ENCODE data around the gene ZP3. TPM values are rescaled to one million over a fixed set of nuclear protein-coding genes. Genes with fewer than 3 reads are reported as not detected.
"Not testable (repeated sequence)": the region's sequence is repeated elsewhere in the genome, so short reads cannot be mapped to it uniquely, and the experiment has no call there.

ZP3 gene
- total RNA-seq, 4 donors from 2014 or later = 3.8 to 30.4 (median 8.6) TPM

DNA sequence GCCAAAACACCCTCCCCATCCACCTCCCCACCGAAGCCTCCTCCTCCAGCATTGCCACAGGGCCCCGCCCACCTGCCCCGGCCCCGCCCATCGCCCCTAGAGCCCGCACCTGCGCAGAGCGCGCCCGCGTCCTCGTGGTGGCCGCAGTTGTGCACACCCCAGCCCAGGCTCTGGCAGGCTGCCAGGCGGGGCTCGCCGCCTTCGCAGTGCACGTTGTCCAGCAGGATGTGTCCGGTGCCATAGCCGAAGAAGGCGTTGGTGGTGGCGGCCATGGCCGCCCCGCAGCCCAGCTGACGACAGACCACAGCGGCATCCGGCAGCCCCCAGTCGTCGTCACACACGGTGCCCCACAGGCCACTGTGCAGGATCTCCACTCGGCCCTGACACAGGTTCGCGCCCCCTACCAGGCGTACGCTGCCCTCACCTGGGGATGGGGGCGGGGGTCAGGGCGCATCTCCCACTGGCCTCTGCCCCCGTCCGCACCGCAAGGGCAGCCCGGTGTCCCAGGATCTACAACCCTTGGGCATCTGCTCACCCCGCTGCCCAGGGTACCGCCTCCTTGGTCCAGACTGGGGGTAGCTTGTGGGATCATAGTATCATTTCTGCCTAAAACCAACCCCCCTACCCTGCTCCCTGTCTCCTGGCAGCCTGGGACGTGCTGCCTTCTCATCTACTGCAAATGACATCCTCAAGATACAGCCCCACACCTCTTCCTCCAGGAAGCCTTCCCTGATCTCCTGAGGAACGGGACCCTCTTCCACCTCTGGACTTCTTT, 27.2 kb upstream of the ZP3 start:
- WGBS = 41% methylated on average over 31 of the region's 45 CpGs
- H3K27ac ChIP-seq = no peak overlapping the region

DNA sequence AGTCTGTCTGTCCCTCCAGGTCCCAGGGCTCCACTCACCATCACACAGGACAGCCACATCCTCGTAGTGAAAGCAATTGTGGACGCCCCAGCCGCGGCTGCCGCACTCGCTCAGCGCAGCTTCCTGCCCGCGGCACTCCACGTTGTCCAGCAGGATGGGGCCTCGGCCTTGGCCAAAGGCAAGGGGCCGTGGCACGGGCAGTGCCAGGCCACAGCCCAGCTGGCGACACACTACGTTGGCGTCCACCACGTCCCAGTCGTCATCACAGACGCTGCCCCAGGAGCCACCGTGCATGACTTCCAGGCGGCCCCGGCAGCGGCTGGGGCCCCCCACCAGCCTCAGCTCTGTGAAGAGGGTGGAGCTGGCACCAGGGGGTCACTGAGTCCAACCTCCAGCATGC, 24.5 kb upstream of the ZP3 start:
- Histone ChIP-seq H3K36me3 (no peaks in the 10 kb centered on the region), H3K4me1 (peaks cover 12% of the 10 kb centered on the region), H3K27me3 (no peaks in the 10 kb centered on the region), H3K27ac (no peak overlapping the region), H3K9me3 (no peaks in the 10 kb centered on the region), H3K4me3 (no peak overlapping the region)
- WGBS = 97% methylated on average over 20 of the region's 23 CpGs
- TF ChIP-seq POLR2A (IDR thresholded peaks at IDR 0.05) (no peak), POLR2AphosphoS5 (IDR thresholded peaks at IDR 0.05) (no peak), EP300 (IDR thresholded peaks at IDR 0.05) (no peak)
- TF ChIP-seq, protein P1, sequence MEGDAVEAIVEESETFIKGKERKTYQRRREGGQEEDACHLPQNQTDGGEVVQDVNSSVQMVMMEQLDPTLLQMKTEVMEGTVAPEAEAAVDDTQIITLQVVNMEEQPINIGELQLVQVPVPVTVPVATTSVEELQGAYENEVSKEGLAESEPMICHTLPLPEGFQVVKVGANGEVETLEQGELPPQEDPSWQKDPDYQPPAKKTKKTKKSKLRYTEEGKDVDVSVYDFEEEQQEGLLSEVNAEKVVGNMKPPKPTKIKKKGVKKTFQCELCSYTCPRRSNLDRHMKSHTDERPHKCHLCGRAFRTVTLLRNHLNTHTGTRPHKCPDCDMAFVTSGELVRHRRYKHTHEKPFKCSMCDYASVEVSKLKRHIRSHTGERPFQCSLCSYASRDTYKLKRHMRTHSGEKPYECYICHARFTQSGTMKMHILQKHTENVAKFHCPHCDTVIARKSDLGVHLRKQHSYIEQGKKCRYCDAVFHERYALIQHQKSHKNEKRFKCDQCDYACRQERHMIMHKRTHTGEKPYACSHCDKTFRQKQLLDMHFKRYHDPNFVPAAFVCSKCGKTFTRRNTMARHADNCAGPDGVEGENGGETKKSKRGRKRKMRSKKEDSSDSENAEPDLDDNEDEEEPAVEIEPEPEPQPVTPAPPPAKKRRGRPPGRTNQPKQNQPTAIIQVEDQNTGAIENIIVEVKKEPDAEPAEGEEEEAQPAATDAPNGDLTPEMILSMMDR (IDR thresholded peaks at IDR 0.05) = no peak
- DNase-seq (ENCODE audit: low spot score in 2 of 2) = no peak

More for the DNA sequence above, 27.2 kb upstream of the ZP3 start:
- Histone ChIP-seq H3K4me1 (peaks cover 24% of the 10 kb centered on the region), H3K9me3 (no peaks in the 10 kb centered on the region), H3K4me3 (peak overlapping the region; percentile 49), H3K27me3 (no peaks in the 10 kb centered on the region), H3K36me3 (no peaks in the 10 kb centered on the region)
- DNase-seq (ENCODE audit: low spot score in 2 of 2) = peak; percentile 86 to 89
- TF ChIP-seq POLR2AphosphoS5 (IDR thresholded peaks at IDR 0.05) (no peak), POLR2A (IDR thresholded peaks at IDR 0.05) (no peak), EP300 (IDR thresholded peaks at IDR 0.05) (no peak)
- TF ChIP-seq, protein P1 (IDR thresholded peaks at IDR 0.05) = no peak

DNA sequence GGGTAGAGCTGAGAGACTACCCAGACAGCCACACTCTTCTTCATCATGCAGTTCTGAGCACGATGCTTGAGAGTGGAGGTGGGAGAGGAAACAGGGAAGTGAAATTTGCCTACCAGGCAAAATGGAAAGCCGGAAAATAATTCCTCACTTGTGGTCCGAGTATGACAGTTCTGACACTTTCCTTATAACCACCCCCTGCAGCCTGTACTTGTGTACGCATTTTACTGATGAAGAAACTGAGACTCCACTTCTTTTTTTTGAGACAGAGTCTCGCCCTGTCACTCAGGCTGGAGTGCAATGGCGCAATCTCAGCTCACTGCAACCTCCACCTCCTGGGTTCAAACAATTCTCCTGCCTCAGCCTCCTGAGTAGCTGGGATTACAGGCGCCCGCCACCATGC, 21.7 kb upstream of the ZP3 start:
- H3K4me1 ChIP-seq; DNase-seq (ENCODE audit: low spot score in 2 of 2); H3K9me3 ChIP-seq; H3K4me3 ChIP-seq; H3K27me3 ChIP-seq; H3K27ac ChIP-seq; H3K36me3 ChIP-seq: not testable (repeated sequence)
- 72% methylated on average over 8 of the region's 8 CpGs for WGBS

DNA sequence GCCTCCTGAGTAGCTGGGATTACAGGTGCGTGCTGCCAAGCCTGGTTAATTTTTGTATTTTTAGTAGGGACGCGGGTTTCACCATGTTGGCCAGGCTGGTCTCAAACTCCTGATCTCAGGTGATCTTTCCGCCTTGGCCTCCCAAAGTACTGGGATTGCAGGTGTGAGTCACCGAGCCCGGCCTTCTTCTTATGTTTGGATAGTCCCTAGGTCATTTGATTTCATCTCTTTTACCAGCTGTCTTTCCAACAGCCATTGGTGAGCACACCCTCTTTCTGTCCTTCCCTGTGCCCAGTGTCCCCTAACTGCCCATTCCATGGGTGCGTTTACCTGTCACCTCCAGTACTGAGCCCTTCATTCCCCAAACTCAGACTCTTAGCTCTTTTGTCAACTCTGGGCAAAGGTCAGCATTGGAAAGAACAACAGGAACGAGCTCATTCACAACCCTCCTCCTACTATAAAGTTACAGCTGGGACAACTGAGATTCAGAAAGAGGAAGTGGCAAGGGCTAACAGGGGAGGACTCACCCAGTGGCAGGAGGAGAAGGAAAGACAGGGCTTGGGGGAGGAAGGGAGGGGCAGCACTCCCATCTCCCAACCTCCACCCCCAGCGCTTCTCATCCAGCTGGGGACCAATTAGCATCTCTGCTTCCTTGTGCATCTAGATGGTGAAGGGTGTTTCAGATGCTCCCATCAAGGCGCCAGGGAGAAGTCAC, 20.8 kb upstream of the ZP3 start:
- H3K4me1 ChIP-seq = no peaks in the 10 kb centered on the region
- DNase-seq (ENCODE audit: low spot score in 2 of 2) = no peak
- no peak overlapping the region for H3K4me3 ChIP-seq
- H3K36me3 ChIP-seq = no peaks in the 10 kb centered on the region
- no peaks in the 10 kb centered on the region for H3K9me3 ChIP-seq
- TF ChIP-seq POLR2A (IDR thresholded peaks at IDR 0.05) (no peak), EP300 (IDR thresholded peaks at IDR 0.05) (no peak)
- TF ChIP-seq, protein P1 (IDR thresholded peaks at IDR 0.05) = no peak
- no peak overlapping the region for H3K27ac ChIP-seq
- WGBS = 88% methylated on average over 10 of the region's 10 CpGs
- H3K27me3 ChIP-seq = no peaks in the 10 kb centered on the region

DNA sequence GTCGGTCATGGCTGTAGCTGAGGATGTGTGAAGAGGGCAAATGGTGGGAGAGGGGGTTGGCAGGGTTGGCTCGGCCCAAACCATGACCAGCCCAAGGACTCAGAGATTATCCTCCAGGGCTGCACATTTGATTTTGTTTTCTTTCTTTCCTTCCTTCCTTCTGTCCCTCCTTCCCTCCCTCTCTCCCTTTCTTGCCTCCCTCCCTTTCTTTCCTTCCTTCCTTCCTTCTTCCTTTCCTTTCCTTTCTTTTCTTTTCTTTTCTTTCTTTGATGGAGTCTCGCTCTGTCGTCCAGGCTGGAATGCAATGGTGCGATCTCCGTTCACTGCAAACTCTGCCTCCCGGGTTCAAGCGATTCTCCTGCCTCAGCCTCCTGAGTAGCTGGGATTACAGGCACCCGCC, 19.0 kb upstream of the ZP3 start:
- DNase-seq (ENCODE audit: low spot score in 2 of 2) = no peak
- no peaks in the 10 kb centered on the region for H3K4me1 ChIP-seq
- no peaks in the 10 kb centered on the region for H3K36me3 ChIP-seq
- WGBS = 84% methylated on average over 9 of the region's 9 CpGs
- TF ChIP-seq, protein P1 (IDR thresholded peaks at IDR 0.05) = no peak
- TF ChIP-seq POLR2AphosphoS5 (IDR thresholded peaks at IDR 0.05) (no peak), EP300 (IDR thresholded peaks at IDR 0.05) (no peak), POLR2A (IDR thresholded peaks at IDR 0.05) (no peak)
- no peak overlapping the region for H3K27ac ChIP-seq
- no peak overlapping the region for H3K4me3 ChIP-seq
- no peaks in the 10 kb centered on the region for H3K9me3 ChIP-seq
- no peaks in the 10 kb centered on the region for H3K27me3 ChIP-seq
